Stimulated activated CD8-positive, alpha-beta memory T cell treated with anti-CD3 and anti-CD28 coated beads, Interleukin-7, amount 100 ng/mL, for 1 hour (primary cell): ENCODE measurements around the gene ANKS1B.

Source experiments
- DNase-seq, 2 donors: peaks; one replicate each; pipeline ENCODE4 v3.0.0-alpha.2; 2020; ENCODE audit warnings: low read depth in 2 of 2

Gene ANKS1B

GRCh38 chr12:98736352-98737321, 1248.1 kb downstream of the ANKS1B start:
- DNase-seq = no peak

GRCh38 chr12:98735821-98736220, 1248.9 kb downstream of the ANKS1B start:
- no peak for DNase-seq

GRCh38 chr12:98733667-98734350, 1250.9 kb downstream of the ANKS1B start:
- no peak for DNase-seq

GRCh38 chr12:98730412-98730811, 1254.3 kb downstream of the ANKS1B start:
- DNase-seq = no peak

- no peak for DNase-seq
Measured at GRCh38 chr12:98727196-98727595, 1257.5 kb downstream of the ANKS1B start.

GRCh38 chr12:98725476-98726247, 1259.1 kb downstream of the ANKS1B start:
- no peak for DNase-seq

GRCh38 chr12:98724384-98725155, 1260.2 kb downstream of the ANKS1B start:
- no peak for DNase-seq

GRCh38 chr12:98721204-98721702, 1263.5 kb downstream of the ANKS1B start:
- no peak for DNase-seq

GRCh38 chr12:98719515-98720504, 1264.9 kb downstream of the ANKS1B start:
- no peak for DNase-seq

GRCh38 chr12:98714426-98714825, 1270.3 kb downstream of the ANKS1B start:
- DNase-seq = no peak

GRCh38 chr12:98709022-98709421, 1275.7 kb downstream of the ANKS1B start:
- no peak for DNase-seq

- DNase-seq = no peak
Measured at GRCh38 chr12:98701166-98701565, 1283.6 kb downstream of the ANKS1B start.

- DNase-seq = no peak
Measured at GRCh38 chr12:98699586-98699985, 1285.2 kb downstream of the ANKS1B start.

GRCh38 chr12:98698603-98699463, 1285.9 kb downstream of the ANKS1B start:
- no peak for DNase-seq

- no peak for DNase-seq
Measured at GRCh38 chr12:98697209-98697608, 1287.5 kb downstream of the ANKS1B start.

- no peak for DNase-seq
Measured at GRCh38 chr12:98696036-98696646, 1288.6 kb downstream of the ANKS1B start.

- DNase-seq = no peak
Measured at GRCh38 chr12:98691351-98691750, 1293.4 kb downstream of the ANKS1B start.

- no peak for DNase-seq
Measured at GRCh38 chr12:98686603-98687002, 1298.1 kb downstream of the ANKS1B start.
